ENCODE measurements around the gene NKAIN4.

NKAIN4 gene

GRCh38 chr20:63217706-63218105 lies 36.6 kb downstream of the NKAIN4 start:
- DNase-seq (ENCODE audit: low read depth), result no peak

- no peak for DNase-seq (ENCODE audit: low read depth)
Observed at GRCh38 chr20:63216849-63217471, 37.3 kb downstream of the NKAIN4 start.

DNA sequence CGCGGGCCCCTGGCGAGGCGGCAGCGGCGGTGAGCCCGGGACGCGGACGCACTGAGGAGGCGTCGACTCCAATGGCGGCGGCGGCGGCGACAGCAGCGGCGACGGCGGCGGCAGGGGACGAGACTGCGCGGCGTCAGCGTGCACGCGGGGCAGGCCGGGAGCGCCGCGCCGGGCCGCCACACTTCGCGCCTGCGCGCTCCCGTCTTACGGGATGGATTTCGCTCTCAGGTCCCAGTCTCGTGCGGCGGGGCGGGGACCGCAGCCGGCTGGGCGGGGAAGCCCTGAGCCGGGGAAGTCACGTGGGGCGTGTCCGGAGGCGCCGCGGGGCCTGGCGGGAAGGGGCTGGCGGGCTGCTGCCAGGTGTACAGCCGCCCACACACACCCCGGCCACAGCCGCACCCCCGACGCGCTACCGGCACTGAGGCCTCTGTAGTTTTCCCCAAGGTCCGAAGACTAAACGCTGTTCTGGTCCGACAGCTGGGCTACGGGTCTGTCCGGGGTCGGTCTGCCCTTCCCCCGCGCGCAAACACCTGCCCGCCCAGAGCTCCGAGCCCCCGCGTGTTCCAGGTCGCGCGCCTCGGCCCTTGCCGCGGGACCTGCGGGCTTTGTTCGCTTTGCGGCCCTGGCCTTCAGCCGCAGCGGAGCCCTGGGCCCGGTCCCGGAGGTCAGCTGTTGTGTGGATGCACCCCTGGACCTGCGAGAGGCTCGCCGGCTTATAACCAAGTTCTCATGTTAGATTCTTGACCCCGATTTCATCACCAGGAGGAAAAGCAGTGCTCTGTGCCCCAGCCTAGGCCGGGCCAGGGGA lies 38.0 kb downstream of the NKAIN4 start, which contains the start of gene YTHDF1:
Gene YTHDF1 (minus strand): TSS at position 91 of the 808 bp plus-strand sequence. CDS start 239 bp downstream, outside the sequence.
- peak; percentile 96 for DNase-seq (ENCODE audit: low read depth)

DNA sequence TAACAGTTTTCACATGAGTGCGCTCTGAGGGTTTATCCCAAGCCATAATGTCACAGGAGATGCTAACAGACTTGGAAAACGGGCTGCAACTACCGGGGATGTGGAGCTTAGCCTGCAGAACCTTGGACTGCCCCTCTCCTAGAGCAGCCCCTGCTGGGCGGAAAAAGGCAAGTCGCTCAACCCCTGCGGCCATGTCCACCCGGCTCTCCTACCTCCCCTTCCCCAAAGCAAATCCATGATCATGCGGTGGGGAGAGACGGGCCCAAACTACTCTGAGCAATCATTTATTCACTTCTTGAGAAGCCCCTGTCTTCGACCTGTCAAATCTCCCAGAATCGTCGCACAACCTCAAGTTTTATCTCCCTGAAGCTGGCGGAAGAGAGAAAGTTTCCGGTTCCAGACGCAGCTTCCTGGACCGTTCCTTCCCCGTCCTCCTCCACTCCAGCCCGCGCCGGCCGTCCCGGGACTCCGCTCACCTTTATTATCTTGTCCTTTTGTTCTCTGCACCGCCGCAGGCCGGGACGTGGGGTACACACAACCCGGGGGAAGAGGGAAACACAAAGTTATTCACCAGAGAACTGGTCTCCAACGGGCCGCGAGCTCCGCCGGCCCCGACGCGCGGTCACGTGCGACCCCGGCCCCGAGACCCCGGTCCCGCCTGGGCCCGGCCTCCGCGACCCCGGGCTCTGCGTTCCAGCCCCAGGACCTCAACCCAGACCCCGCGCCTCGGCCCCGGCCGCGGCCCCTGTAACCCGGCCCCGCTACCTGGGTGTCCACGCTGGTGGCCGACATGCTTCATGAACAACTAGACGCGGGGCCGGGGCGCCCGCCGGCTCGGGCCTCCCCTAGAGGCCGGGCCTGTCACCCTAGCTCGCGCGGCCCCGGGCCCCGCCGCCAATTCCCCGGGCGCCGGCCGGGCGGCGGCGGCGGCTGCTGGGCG lies 38.9 kb downstream of the NKAIN4 start:
- peak; percentile 83 for DNase-seq (ENCODE audit: low read depth)

DNA sequence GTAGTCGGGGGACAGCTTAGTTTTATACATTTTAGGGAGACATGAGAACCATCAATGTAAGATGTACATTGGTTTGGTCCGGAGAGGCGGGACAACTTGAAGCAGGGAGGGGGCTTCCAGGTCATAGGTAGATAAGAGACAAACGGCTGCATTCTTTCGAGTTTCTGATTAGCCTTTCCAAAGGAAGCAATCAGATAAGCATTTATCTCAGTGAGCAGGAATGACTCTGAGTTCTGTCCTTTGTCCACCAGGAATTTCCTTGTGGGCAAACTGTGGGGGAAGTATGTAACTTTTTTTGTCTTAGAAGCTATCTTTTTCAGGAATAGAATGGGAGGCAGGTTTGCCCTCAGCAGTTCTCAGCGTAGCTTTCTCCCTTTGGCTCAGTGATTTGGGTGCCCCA lies 39.7 kb downstream of the NKAIN4 start:
- DNase-seq (ENCODE audit: low read depth), result no peak

DNA sequence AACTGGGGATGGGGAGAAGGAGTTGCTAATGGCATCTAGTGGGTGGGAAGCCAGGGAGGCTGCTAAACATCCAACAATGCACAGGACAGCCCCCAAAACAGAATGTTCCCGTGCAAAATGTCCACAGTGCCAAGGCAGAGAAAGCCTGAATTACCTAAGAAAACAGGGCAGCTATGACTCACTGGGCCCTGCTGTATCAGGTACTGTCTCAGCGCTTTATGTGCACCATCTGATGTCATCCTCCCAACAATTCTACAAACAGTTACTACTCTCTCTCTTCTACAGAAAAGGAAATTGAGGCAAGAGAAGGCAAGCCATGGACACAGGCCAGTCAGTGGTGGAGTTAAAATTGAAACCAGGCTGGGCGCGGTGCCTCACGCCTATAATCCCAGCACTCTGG lies 41.5 kb downstream of the NKAIN4 start:
- peak; percentile 32 for DNase-seq (ENCODE audit: low read depth)

GRCh38 chr20:63212393-63212730 lies 41.9 kb downstream of the NKAIN4 start:
- no peak for DNase-seq (ENCODE audit: low read depth)

DNA sequence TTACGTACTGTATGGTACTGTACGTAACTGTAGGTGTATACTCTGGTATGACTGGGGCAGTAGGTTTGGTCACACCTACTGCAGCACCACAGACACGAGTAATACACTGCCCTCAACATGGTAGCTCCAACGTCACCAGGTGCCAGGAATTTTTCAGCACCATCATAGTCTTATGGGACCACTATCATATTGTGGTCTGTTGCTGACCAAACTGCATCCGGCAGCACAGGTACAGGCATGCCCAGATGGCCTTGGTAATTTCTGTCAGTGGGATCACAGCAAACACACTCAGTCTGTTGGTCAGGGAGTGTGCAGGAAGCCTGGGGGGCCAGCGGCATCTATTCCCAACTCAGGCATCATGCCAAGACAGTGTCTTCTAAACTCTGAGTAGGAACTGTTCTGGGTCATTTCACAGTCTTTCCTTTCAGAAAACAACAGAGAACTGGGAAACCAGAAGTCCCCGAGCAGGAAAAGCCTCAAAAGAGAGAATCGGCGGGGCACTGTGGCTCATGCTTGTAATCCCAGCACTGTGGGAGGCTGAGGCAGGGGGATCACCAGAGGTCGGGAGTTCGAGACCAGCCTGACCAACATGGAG lies 44.2 kb downstream of the NKAIN4 start:
- DNase-seq (ENCODE audit: low read depth), result no peak

GRCh38 chr20:63208346-63208909 lies 45.8 kb downstream of the NKAIN4 start:
- no peak for DNase-seq (ENCODE audit: low read depth)

DNA sequence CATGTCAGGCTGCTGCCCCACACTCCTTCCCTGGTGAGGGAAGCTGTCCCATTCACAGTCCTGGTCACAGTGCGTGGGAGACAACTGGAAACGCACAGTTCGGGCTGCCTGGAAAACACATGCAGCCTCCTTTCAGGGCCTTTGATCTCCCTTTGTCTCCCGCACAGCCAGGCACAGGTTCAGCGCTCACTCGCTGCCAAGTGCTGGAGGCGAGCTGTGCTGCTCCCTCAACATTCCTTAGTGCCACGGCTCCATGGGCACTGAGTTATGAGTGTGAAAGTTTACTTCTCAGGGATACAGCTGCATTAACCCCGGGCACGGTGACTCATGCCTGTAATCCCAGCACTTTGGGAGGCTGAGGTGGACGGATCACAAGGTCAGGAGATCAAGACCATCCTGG lies 47.4 kb downstream of the NKAIN4 start:
- DNase-seq (ENCODE audit: low read depth), result peak; percentile 70

DNA sequence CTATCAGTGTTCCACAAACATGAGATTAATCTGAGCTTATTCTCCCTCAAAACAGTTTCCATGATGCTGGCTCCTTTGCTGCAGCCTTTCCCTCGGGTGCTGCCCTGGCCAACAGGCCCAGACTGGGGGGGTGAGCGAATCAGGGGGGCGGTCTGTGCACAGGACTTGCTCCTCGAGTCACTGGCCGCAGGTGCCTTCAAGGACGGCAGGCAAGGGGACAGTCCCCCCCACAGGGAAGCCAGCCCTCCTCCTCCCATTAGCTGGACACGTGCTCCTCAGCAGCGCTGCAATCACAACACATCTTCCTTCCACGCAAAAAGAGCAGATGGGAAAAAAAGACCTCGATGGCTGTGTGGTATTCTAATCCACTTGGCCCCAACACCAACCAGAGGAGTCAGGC lies 48.4 kb downstream of the NKAIN4 start:
- no peak for DNase-seq (ENCODE audit: low read depth)

DNA sequence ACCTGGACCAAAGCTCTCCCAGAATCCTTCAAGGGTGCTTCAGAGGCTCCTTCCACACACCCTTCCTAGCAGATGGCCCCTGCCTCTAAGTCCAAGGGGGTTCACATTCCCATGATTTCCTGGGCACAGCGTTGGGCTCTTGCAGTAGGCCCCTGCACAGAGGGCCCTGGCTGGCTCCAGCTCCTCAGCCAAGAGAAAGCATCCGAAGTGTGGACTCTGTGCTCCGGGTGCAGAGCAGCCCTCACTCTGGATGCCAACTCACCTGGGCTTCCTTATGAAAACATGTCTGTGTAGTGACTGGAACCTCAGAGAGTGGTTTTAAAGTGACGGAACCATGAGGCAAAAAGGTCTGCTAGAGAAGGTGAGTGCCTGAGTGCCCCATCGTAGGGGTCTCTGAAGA lies 49.9 kb downstream of the NKAIN4 start:
- no peak for DNase-seq (ENCODE audit: low read depth)

GRCh38 chr20:63202811-63203526 lies 51.3 kb downstream of the NKAIN4 start:
- no peak for DNase-seq (ENCODE audit: low read depth)

DNA sequence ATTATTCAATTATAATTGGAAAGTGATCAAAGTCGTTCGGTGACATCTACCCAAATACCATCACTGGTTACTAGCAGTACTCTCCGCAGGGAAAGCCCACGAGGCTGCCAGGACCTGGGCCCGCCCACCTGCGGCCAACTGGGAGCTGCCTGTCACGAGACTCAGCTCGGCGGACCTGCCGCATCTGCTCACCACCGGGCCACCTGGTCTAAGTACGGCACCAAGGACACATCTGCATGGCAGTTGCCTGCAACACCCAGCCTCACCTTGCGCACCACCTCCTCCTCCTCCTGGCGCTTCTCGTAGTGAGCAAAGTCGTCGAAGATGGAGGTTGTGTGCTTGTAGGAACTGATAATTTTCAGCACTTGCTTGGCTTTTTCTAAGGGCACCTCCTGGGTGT lies 52.2 kb downstream of the NKAIN4 start:
- no peak for DNase-seq (ENCODE audit: low read depth)

DNA sequence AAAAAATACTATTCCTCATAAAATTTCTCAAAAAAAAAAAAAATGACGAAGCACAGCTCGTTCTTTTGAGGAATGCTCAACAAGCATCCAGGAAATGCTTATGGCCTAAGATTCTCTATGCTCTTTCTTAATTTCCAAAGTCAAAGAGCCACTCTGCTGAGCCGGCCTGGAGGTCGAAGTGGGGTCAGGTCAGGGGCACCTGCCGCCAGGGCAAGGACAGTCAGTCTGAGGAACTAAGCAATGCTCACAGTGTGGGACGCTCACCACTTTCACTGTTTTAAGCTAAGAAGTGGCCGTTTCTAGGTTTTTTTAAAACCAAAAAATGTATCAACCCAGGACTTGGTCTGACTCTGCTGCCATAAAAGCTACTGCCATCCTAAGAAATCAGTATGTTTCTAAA lies 55.7 kb downstream of the NKAIN4 start:
- no peak for DNase-seq (ENCODE audit: low read depth)

GRCh38 chr20:63196768-63197470 lies 57.3 kb downstream of the NKAIN4 start:
- DNase-seq (ENCODE audit: low read depth), result no peak

- no peak for DNase-seq (ENCODE audit: low read depth)
Observed at GRCh38 chr20:63194797-63195173, 59.5 kb downstream of the NKAIN4 start.

DNA sequence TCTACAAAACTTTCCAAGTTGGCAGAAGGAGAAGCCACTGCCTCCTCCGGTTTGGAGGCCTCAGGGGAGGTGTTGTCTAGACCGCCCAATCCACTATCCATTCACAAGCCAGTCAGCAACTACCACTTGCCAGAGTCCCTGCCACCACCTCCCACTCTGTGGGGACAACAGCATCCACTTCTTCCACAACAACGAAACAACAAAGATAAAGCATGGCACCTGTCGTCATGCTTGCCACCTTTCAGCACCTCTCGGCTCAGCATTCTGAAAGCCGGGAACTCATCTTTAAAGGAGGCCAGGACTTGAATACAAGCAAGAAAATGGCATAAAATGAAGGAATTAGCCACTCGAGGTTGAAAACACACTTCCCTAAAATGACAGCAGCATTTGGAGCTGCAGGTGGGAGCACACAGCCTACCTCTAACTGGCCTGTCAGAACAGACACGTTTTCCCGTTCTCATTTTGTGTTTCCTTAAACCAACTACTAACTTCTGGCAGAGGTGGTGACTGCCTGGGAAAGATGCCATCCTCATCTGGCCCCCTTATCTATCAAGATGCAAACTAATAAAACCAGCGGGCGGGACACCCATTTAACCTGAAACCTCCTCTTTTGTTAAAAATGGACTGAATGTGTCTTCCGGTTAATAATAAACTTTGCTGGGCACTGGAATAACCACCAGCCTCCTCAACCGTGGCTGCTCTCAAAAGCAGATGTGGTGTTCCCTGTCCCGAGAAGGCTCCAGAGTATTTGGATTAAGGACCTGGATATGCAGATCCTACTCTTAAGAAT lies 60.1 kb downstream of the NKAIN4 start:
- DNase-seq (ENCODE audit: low read depth), result no peak

DNA sequence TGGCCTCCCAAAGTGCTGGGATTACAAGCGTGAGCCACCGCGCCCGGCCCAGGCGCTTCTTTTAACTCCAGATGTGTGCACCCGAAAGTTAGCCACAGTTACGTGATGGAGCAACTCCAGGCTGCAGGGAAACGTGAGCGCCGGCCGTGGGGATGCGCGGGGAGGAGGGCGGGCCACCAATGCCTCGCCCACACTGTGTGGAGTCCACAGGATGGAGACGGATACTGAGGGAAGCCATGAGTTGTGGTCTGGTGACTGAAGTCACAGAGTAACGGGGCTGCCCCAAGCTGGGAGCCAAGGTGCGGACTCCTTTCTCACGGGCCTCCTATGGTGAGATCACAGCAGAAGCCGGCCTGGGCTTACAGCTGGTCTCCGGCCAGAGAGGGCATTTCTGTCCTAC lies 61.5 kb downstream of the NKAIN4 start:
- DNase-seq (ENCODE audit: low read depth), result no peak

DNA sequence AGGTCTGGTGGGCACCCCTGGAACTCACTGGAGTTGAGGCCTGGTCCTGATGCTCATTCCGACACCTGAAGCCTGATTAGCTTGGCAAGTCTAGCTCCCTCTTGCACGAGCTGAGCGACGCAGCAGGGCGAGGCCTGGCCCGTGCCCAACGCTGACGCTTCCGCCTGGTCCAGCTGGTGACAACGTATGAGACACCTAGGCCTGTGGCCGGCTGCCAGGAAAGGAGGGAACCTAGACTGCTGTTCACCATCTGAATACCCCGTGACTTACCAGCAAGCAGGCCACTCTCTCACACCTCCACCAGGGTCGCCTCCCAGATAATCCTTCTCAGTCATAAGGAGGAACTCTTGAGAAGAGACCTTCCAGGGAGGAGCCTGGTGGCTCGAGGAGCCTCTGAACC lies 62.9 kb downstream of the NKAIN4 start:
- DNase-seq (ENCODE audit: low read depth), result peak; percentile 53

All from ELR (cell line).